HepG2 (cell line): ENCODE results near the gene ALDH3A2. TPM values are rescaled to one million over a fixed set of nuclear protein-coding genes. Genes with fewer than 3 reads are reported as not detected.

Experiments
- ARHGAP35 ChIP-seq: sonication (generic); formaldehyde crosslinking; IDR thresholded peaks from 2 replicates; pipeline ENCODE4 v1.9.0; 2022; ENCODE audit warnings: mild to moderate bottlenecking, inconsistent platforms, moderate library complexity, missing genetic modification reagents, borderline replicate concordance
- DDIT3 ChIP-seq: sonication (generic); formaldehyde crosslinking; IDR thresholded peaks from 2 replicates; pipeline ENCODE4 v1.4.0; 2020; ENCODE audit warnings: mild to moderate bottlenecking, missing genetic modification reagents
- LBX2 ChIP-seq: sonication (generic); formaldehyde crosslinking; IDR thresholded peaks from 2 replicates; pipeline ENCODE4 v1.5.0; 2020; ENCODE audit warnings: missing genetic modification reagents, mild to moderate bottlenecking, borderline replicate concordance
- MBNL3 ChIP-seq: fragments of 250-450 bp; sonication (Bioruptor Pico); conservative IDR thresholded peaks from 2 replicates; pipeline ENCODE4 v1.8.0; 2022; ENCODE audit warnings: mild to moderate bottlenecking, inconsistent platforms
- SNRNP70 ChIP-seq: fragments of 200-400 bp; formaldehyde crosslinking; IDR thresholded peaks from 2 replicates; pipeline ENCODE4 v1.6.1; 2017; ENCODE audit warnings: mild to moderate bottlenecking, low read depth, low read length, moderate library complexity
- TAF15 ChIP-seq: fragments of 200-400 bp; formaldehyde crosslinking; IDR thresholded peaks from one replicate; pipeline ENCODE4 v1.6.1; 2018; ENCODE audit warnings: mild to moderate bottlenecking, low read depth, low read length; ENCODE audit not compliant: poor library complexity, severe bottlenecking
- THAP7 ChIP-seq: sonication (generic); formaldehyde crosslinking; IDR thresholded peaks from 2 replicates; pipeline ENCODE4 v1.8.1; 2023; ENCODE audit warnings: mild to moderate bottlenecking, missing genetic modification reagents
- THYN1 ChIP-seq: sonication (generic); formaldehyde crosslinking; IDR thresholded peaks from 2 replicates; pipeline ENCODE4 v1.8.1; 2023; ENCODE audit warnings: low read depth, mild to moderate bottlenecking, moderate library complexity, missing genetic modification reagents, borderline replicate concordance
- ZBTB42 ChIP-seq: sonication (generic); formaldehyde crosslinking; IDR thresholded peaks from 2 replicates; pipeline ENCODE4 v1.5.0; 2020; ENCODE audit warnings: mild to moderate bottlenecking, missing genetic modification reagents
- ZNF333 ChIP-seq: sonication (generic); formaldehyde crosslinking; IDR thresholded peaks from 2 replicates; pipeline ENCODE4 v1.4.0; 2020; ENCODE audit warnings: mild to moderate bottlenecking, missing genetic modification reagents, borderline replicate concordance
- ZNF451 ChIP-seq: sonication (generic); formaldehyde crosslinking; IDR thresholded peaks from 2 replicates; pipeline ENCODE4 v1.5.0; 2020; ENCODE audit warnings: mild to moderate bottlenecking, missing genetic modification reagents
- ZNF503 ChIP-seq: sonication (generic); formaldehyde crosslinking; IDR thresholded peaks from 2 replicates; pipeline ENCODE4 v1.4.0; 2020; ENCODE audit warnings: missing genetic modification reagents
- ZNF7 ChIP-seq: IDR thresholded peaks from 2 replicates; pipeline ENCODE4 v1.6.1; 2016; ENCODE audit warnings: missing biosample characterization, missing genetic modification reagents
- ZNF839 ChIP-seq: sonication (generic); formaldehyde crosslinking; IDR thresholded peaks from 2 replicates; pipeline ENCODE4 v1.4.0; 2020; ENCODE audit warnings: missing genetic modification reagents, mild to moderate bottlenecking, borderline replicate concordance
- polyA plus RNA-seq, 8 experiments: library from polyadenylated mRNA; depleted of rRNA in 3 of 8; stranded (reverse) in 7 of 8; unstranded in 1 of 8; fragments of >200 nt; fragmentation: Illumina TruSeq in 4 of 8; extraction: Trizol in 4 of 8; gene quantifications; 2 replicates each; pipeline versions ENCODE4 v1.2.1 to v1.2.3, GENCODE V29; 2011 to 2016; ENCODE audit warnings: low read depth in 4 of 8, missing spikeins in 1 of 8, mixed read lengths in 1 of 8; ENCODE audit not compliant: insufficient read depth in 1 of 8
- total RNA-seq, 5 experiments: library from RNA; depleted of rRNA; stranded (reverse); fragments of >200 nt; fragmentation: Illumina TruSeq; extraction: Trizol; gene quantifications; 2 replicates each; pipeline ENCODE4 v1.2.3, GENCODE V29; 2016; ENCODE audit warnings: low read depth in 1 of 5
- TF ChIP-seq, protein P1 (sequence below): sonication (generic); formaldehyde crosslinking; IDR thresholded peaks from 2 replicates; pipeline ENCODE4 v1.4.0; 2020; ENCODE audit warnings: missing genetic modification reagents, mild to moderate bottlenecking, borderline replicate concordance
- TF ChIP-seq, protein P2 (sequence below): sonication (generic); formaldehyde crosslinking; conservative IDR thresholded peaks from 2 replicates; pipeline ENCODE4 v1.8.0; 2022; ENCODE audit warnings: mild to moderate bottlenecking, moderate library complexity, missing genetic modification reagents
- TF ChIP-seq, protein P3 (sequence below): sonication (generic); formaldehyde crosslinking; IDR thresholded peaks from 2 replicates; pipeline ENCODE4 v1.4.0; 2020; ENCODE audit warnings: missing genetic modification reagents, mild to moderate bottlenecking, borderline replicate concordance

Gene ALDH3A2
- total and polyA plus RNA-seq, 2 of the 13 experiments (the other 11 are each of a cell fraction or from before 2014, with no cell fraction given) = 80.8 to 180 TPM

GRCh38 chr17:19648475-19649273 is at the start of gene ALDH3A2 (continued):
- TF ChIP-seq DDIT3 (CRISPR knock-in tag) (peak; percentile 79; the same call in 1 of the 2 replicates), ZNF839 (CRISPR knock-in tag) (no peak), SNRNP70 (no peak), ZNF333 (CRISPR knock-in tag) (peak; percentile 94), TAF15 (no peak), ZBTB42 (peak; percentile 81; the same call in 1 of the 2 replicates), ZNF7 (CRISPR knock-in tag) (0 out of 2 replicates have a peak, but pooled peaks have one; percentile 44), ZNF451 (peak; percentile 87; the same call in 1 of the 2 replicates), THAP7 (peak; percentile 82; the same call in 1 of the 2 replicates), ZNF503 (CRISPR knock-in tag) (peak; percentile 85; the same call in 1 of the 2 replicates), MBNL3 (CRISPR knock-in tag) (no peak), LBX2 (CRISPR knock-in tag) (peak; percentile 93; the same call in 1 of the 2 replicates), THYN1 (CRISPR knock-in tag) (no peak), ARHGAP35 (CRISPR knock-in tag) (peak; percentile 80)
- TF ChIP-seq, protein P1, sequence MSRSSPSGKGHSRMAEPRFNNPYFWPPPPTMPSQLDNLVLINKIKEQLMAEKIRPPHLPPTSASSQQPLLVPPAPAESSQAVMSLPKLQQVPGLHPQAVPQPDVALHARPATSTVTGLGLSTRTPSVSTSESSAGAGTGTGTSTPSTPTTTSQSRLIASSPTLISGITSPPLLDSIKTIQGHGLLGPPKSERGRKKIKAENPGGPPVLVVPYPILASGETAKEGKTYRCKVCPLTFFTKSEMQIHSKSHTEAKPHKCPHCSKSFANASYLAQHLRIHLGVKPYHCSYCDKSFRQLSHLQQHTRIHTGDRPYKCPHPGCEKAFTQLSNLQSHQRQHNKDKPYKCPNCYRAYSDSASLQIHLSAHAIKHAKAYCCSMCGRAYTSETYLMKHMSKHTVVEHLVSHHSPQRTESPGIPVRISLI (CRISPR knock-in tag) = peak; percentile 73; the same call in 1 of the 2 replicates
- TF ChIP-seq, protein P2, sequence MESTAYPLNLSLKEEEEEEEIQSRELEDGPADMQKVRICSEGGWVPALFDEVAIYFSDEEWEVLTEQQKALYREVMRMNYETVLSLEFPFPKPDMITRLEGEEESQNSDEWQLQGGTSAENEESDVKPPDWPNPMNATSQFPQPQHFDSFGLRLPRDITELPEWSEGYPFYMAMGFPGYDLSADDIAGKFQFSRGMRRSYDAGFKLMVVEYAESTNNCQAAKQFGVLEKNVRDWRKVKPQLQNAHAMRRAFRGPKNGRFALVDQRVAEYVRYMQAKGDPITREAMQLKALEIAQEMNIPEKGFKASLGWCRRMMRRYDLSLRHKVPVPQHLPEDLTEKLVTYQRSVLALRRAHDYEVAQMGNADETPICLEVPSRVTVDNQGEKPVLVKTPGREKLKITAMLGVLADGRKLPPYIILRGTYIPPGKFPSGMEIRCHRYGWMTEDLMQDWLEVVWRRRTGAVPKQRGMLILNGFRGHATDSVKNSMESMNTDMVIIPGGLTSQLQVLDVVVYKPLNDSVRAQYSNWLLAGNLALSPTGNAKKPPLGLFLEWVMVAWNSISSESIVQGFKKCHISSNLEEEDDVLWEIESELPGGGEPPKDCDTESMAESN (CRISPR knock-in tag) = peak; percentile 93
- TF ChIP-seq, protein P3, sequence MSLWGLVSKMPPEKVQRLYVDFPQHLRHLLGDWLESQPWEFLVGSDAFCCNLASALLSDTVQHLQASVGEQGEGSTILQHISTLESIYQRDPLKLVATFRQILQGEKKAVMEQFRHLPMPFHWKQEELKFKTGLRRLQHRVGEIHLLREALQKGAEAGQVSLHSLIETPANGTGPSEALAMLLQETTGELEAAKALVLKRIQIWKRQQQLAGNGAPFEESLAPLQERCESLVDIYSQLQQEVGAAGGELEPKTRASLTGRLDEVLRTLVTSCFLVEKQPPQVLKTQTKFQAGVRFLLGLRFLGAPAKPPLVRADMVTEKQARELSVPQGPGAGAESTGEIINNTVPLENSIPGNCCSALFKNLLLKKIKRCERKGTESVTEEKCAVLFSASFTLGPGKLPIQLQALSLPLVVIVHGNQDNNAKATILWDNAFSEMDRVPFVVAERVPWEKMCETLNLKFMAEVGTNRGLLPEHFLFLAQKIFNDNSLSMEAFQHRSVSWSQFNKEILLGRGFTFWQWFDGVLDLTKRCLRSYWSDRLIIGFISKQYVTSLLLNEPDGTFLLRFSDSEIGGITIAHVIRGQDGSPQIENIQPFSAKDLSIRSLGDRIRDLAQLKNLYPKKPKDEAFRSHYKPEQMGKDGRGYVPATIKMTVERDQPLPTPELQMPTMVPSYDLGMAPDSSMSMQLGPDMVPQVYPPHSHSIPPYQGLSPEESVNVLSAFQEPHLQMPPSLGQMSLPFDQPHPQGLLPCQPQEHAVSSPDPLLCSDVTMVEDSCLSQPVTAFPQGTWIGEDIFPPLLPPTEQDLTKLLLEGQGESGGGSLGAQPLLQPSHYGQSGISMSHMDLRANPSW = no peak; the same call in 1 of the 2 replicates
